PC-9 (cell line): Measurements from ENCODE around the gene LPIN2. TPM values are rescaled to one million over a fixed set of nuclear protein-coding genes. Genes with fewer than 3 reads are reported as not detected.

Experiments used
- BruUV-seq: library from RNA; stranded (reverse); fragments of 400-500 nt; replicated peaks from 2 replicates; lab custom pipeline; 2021; lab: Mats Ljungman, UMichigan
- CTCF ChIA-PET: fragments of 300-600 bp; sonication (Branson Sonifier 250); formaldehyde crosslinking; loops from one replicate; lab custom pipeline; 2022; ENCODE audit warnings: antibody characterized with exemption; lab: Charles Lee
- POLR2A ChIA-PET: fragments of 300-600 bp; sonication (Branson Sonifier 250); formaldehyde crosslinking; loops from one replicate; lab custom pipeline; 2022; ENCODE audit warnings: antibody characterized with exemption; ENCODE audit not compliant: unreplicated experiment; lab: Charles Lee
- DNase-seq, 2 experiments: peaks; one replicate each; pipeline versions ENCODE4 v3.0.0 to v3.0.0-alpha.2; 2015 to 2022; ENCODE audit warnings: mixed read lengths in 1 of 2
- H2AFZ ChIP-seq: fragments of 200-600 bp; sonication (generic); 2 replicates; pipeline ENCODE4 v1.8.1; 2017; ENCODE audit warnings: antibody characterized with exemption
- H3F3A ChIP-seq: fragments of 200-600 bp; sonication (generic); 2 replicates; pipeline ENCODE4 v1.8.1; 2017; ENCODE audit warnings: antibody characterized with exemption, mild to moderate bottlenecking, low read depth; ENCODE audit not compliant: insufficient read depth
- H3K27ac ChIP-seq: fragments of 200-600 bp; sonication (generic); 2 replicates; pipeline ENCODE4 v1.6.1; 2016; ENCODE audit warnings: mixed run types
- H3K27me3 ChIP-seq: fragments of 200-600 bp; sonication (generic); 2 replicates; pipeline ENCODE4 v1.6.1; 2016; ENCODE audit warnings: low read depth, mixed run types; ENCODE audit not compliant: insufficient read depth
- H3K36me3 ChIP-seq: fragments of 200-600 bp; sonication (generic); 2 replicates; pipeline ENCODE4 v1.6.1; 2016; ENCODE audit warnings: low read depth, mixed run types
- H3K4me1 ChIP-seq: fragments of 200-600 bp; sonication (generic); replicated peaks from 2 replicates; pipeline ENCODE4 v1.6.1; 2016; ENCODE audit warnings: mixed run types; ENCODE audit not compliant: insufficient read depth
- H3K4me2 ChIP-seq: fragments of 200-600 bp; sonication (generic); 2 replicates; pipeline ENCODE4 v1.6.1; 2017; ENCODE audit warnings: mixed run types
- H3K4me3 ChIP-seq: fragments of 200-600 bp; sonication (generic); 2 replicates; pipeline ENCODE4 v1.6.1; 2016; ENCODE audit warnings: mixed run types
- H3K79me2 ChIP-seq: fragments of 200-600 bp; sonication (generic); 2 replicates; pipeline ENCODE4 v1.6.1; 2017; ENCODE audit warnings: low read depth, mixed run types
- H3K9me2 ChIP-seq: fragments of 200-600 bp; sonication (generic); 2 replicates; pipeline ENCODE4 v1.8.1; 2017; ENCODE audit warnings: mild to moderate bottlenecking; ENCODE audit not compliant: insufficient read depth
- H3K9me3 ChIP-seq: fragments of 200-600 bp; sonication (generic); 2 replicates; pipeline ENCODE4 v1.8.1; 2016; ENCODE audit warnings: low read depth; ENCODE audit not compliant: insufficient read depth
- H4K20me1 ChIP-seq: fragments of 200-600 bp; sonication (generic); 2 replicates; pipeline ENCODE4 v1.8.1; 2017; ENCODE audit not compliant: insufficient read depth
- CTCF ChIP-seq: fragments of 200-600 bp; sonication (generic); conservative IDR thresholded peaks from 2 replicates; pipeline ENCODE4 v1.6.1; 2017; ENCODE audit warnings: mixed run types, antibody characterized with exemption, mild to moderate bottlenecking, moderate library complexity
- EZH2 ChIP-seq: fragments of 200-600 bp; sonication (generic); IDR thresholded peaks from 2 replicates; pipeline ENCODE4 v1.8.0; 2017; ENCODE audit warnings: antibody characterized with exemption, low read depth
- intact Hi-C: fragments of 100-400 bp; cut with micrococcal nuclease; formaldehyde crosslinking; loops from one replicate; pipeline ENCODE4 v1.10.0; 2022; ENCODE audit not compliant: unreplicated experiment
- total RNA-seq: library from RNA; stranded (reverse); gene quantifications from 2 replicates; pipeline ENCODE4 v1.2.3, GENCODE V29; 2021

The LPIN2 gene
- total RNA-seq, 1 experiment from 2014 or later: 15.0 TPM

- no peaks in the 10 kb centered on the region for H3K27me3 ChIP-seq
- no peaks in the 10 kb centered on the region for H4K20me1 ChIP-seq
- no peak overlapping the region for H3K4me2 ChIP-seq
- intact Hi-C loops: no loop called here
- no peaks in the 10 kb centered on the region for H3K9me2 ChIP-seq
- H3K9me3 ChIP-seq: no peaks in the 10 kb centered on the region
- ChIA-PET POLR2A (no interaction called here), CTCF (no interaction called here)
- H3K4me1 ChIP-seq: peaks cover 37% of the 10 kb centered on the region
- DNase-seq: no peak
- no peaks in the 10 kb centered on the region for H3K36me3 ChIP-seq
- H2AFZ ChIP-seq: no peak overlapping the region
- TF ChIP-seq CTCF: no peak
- no peak for TF ChIP-seq EZH2
- H3K27ac ChIP-seq: no peak overlapping the region
- peaks cover 53% of the 10 kb centered on the region for H3K79me2 ChIP-seq
- H3F3A ChIP-seq: peaks cover 14% of the 10 kb centered on the region
- BruUV-seq: no TSS peak
- H3K4me3 ChIP-seq: no peak overlapping the region
Measured at GRCh38 chr18:2979129-2979528, 33.8 kb downstream of the LPIN2 start.

GRCh38 chr18:2978661-2979106 is 34.3 kb downstream of the LPIN2 start:
- H3K27me3 ChIP-seq: no peaks in the 10 kb centered on the region
- H3K9me3 ChIP-seq: no peaks in the 10 kb centered on the region
- H3K9me2 ChIP-seq: no peaks in the 10 kb centered on the region
- no peaks in the 10 kb centered on the region for H3K36me3 ChIP-seq
- peaks cover 49% of the 10 kb centered on the region for H3K79me2 ChIP-seq
- H3K27ac ChIP-seq: no peak overlapping the region
- ChIA-PET CTCF (no interaction called here), POLR2A (no interaction called here)
- DNase-seq: no peak
- TF ChIP-seq CTCF (no peak), EZH2 (no peak)
- H3K4me2 ChIP-seq: no peak overlapping the region
- H3K4me1 ChIP-seq: peaks cover 36% of the 10 kb centered on the region
- no peaks in the 10 kb centered on the region for H4K20me1 ChIP-seq
- no peak overlapping the region for H3K4me3 ChIP-seq
- H3F3A ChIP-seq: peaks cover 14% of the 10 kb centered on the region
- no TSS peak for BruUV-seq
- no peak overlapping the region for H2AFZ ChIP-seq
- intact Hi-C loops: no loop called here

GRCh38 chr18:2978208-2978607 is 34.7 kb downstream of the LPIN2 start:
- Histone ChIP-seq H3K4me1 (peaks cover 36% of the 10 kb centered on the region), H3K9me2 (no peaks in the 10 kb centered on the region), H3F3A (peaks cover 14% of the 10 kb centered on the region), H3K79me2 (peaks cover 44% of the 10 kb centered on the region), H4K20me1 (no peaks in the 10 kb centered on the region), H3K4me2 (no peak overlapping the region), H3K9me3 (no peaks in the 10 kb centered on the region), H3K4me3 (no peak overlapping the region), H2AFZ (no peak overlapping the region), H3K27ac (no peak overlapping the region), H3K36me3 (no peaks in the 10 kb centered on the region), H3K27me3 (no peaks in the 10 kb centered on the region)
- intact Hi-C loops: no loop called here
- no TSS peak for BruUV-seq
- TF ChIP-seq EZH2 (no peak), CTCF (no peak)
- CTCF ChIA-PET: no interaction called here
- no peak for DNase-seq
- POLR2A ChIA-PET: no interaction called here
